Ishikawa (cell line): ENCODE data around the gene KNDC1.

Experiments
- CEBPB ChIP-seq: IDR thresholded peaks from 2 replicates; pipeline ENCODE4 v1.6.1; 2012
- CREB1 ChIP-seq: IDR thresholded peaks from 2 replicates; pipeline ENCODE4 v1.6.1; 2012; ENCODE audit warnings: low read depth
- EGR1 ChIP-seq: IDR thresholded peaks from 2 replicates; pipeline ENCODE4 v1.6.1; 2012
- EP300 ChIP-seq: IDR thresholded peaks from 2 replicates; pipeline ENCODE4 v1.6.1; 2012; ENCODE audit warnings: borderline replicate concordance
- FOXM1 ChIP-seq: IDR thresholded peaks from 2 replicates; pipeline ENCODE4 v1.6.1; 2012; ENCODE audit warnings: low read depth, borderline replicate concordance
- NFIC ChIP-seq: IDR thresholded peaks from 2 replicates; pipeline ENCODE4 v1.6.1; 2012
- RAD21 ChIP-seq: IDR thresholded peaks from 2 replicates; pipeline ENCODE4 v1.6.1; 2012; ENCODE audit warnings: low read depth
- TAF1 ChIP-seq: IDR thresholded peaks from 2 replicates; pipeline ENCODE4 v1.6.1; 2012; ENCODE audit warnings: low read depth, mild to moderate bottlenecking
- TCF12 ChIP-seq: IDR thresholded peaks from 2 replicates; pipeline ENCODE4 v1.6.1; 2012; ENCODE audit warnings: low read depth
- TEAD4 ChIP-seq: IDR thresholded peaks from 2 replicates; pipeline ENCODE4 v1.6.1; 2012
- YY1 ChIP-seq: IDR thresholded peaks from 2 replicates; pipeline ENCODE4 v1.6.1; 2012; ENCODE audit warnings: low read depth
- ZBTB7A ChIP-seq: IDR thresholded peaks from 2 replicates; pipeline ENCODE4 v1.6.1; 2012; ENCODE audit warnings: low read depth
- TF ChIP-seq, protein P1 (sequence below): IDR thresholded peaks from 2 replicates; pipeline ENCODE4 v1.6.1; 2012
- TF ChIP-seq, protein P2 (sequence below): IDR thresholded peaks from 2 replicates; pipeline ENCODE4 v1.6.1; 2012; ENCODE audit warnings: low read depth, mild to moderate bottlenecking
- TF ChIP-seq, protein P3 (sequence below): IDR thresholded peaks from 2 replicates; pipeline ENCODE4 v1.6.1; 2012

Gene KNDC1

GRCh38 chr10:133270204-133270603 is 110.2 kb downstream of the KNDC1 start:
- TF ChIP-seq NFIC (no peak), TEAD4 (no peak), EP300 (no peak), RAD21 (no peak), TAF1 (no peak), EGR1 (no peak), CEBPB (no peak), CREB1 (no peak), TCF12 (no peak), YY1 (no peak), ZBTB7A (no peak), FOXM1 (no peak)
- TF ChIP-seq, protein P1, sequence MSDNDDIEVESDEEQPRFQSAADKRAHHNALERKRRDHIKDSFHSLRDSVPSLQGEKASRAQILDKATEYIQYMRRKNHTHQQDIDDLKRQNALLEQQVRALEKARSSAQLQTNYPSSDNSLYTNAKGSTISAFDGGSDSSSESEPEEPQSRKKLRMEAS = no peak
- TF ChIP-seq, protein P2, sequence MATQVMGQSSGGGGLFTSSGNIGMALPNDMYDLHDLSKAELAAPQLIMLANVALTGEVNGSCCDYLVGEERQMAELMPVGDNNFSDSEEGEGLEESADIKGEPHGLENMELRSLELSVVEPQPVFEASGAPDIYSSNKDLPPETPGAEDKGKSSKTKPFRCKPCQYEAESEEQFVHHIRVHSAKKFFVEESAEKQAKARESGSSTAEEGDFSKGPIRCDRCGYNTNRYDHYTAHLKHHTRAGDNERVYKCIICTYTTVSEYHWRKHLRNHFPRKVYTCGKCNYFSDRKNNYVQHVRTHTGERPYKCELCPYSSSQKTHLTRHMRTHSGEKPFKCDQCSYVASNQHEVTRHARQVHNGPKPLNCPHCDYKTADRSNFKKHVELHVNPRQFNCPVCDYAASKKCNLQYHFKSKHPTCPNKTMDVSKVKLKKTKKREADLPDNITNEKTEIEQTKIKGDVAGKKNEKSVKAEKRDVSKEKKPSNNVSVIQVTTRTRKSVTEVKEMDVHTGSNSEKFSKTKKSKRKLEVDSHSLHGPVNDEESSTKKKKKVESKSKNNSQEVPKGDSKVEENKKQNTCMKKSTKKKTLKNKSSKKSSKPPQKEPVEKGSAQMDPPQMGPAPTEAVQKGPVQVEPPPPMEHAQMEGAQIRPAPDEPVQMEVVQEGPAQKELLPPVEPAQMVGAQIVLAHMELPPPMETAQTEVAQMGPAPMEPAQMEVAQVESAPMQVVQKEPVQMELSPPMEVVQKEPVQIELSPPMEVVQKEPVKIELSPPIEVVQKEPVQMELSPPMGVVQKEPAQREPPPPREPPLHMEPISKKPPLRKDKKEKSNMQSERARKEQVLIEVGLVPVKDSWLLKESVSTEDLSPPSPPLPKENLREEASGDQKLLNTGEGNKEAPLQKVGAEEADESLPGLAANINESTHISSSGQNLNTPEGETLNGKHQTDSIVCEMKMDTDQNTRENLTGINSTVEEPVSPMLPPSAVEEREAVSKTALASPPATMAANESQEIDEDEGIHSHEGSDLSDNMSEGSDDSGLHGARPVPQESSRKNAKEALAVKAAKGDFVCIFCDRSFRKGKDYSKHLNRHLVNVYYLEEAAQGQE = no peak
- TF ChIP-seq, protein P3, sequence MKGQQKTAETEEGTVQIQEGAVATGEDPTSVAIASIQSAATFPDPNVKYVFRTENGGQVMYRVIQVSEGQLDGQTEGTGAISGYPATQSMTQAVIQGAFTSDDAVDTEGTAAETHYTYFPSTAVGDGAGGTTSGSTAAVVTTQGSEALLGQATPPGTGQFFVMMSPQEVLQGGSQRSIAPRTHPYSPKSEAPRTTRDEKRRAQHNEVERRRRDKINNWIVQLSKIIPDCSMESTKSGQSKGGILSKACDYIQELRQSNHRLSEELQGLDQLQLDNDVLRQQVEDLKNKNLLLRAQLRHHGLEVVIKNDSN = no peak

DNA sequence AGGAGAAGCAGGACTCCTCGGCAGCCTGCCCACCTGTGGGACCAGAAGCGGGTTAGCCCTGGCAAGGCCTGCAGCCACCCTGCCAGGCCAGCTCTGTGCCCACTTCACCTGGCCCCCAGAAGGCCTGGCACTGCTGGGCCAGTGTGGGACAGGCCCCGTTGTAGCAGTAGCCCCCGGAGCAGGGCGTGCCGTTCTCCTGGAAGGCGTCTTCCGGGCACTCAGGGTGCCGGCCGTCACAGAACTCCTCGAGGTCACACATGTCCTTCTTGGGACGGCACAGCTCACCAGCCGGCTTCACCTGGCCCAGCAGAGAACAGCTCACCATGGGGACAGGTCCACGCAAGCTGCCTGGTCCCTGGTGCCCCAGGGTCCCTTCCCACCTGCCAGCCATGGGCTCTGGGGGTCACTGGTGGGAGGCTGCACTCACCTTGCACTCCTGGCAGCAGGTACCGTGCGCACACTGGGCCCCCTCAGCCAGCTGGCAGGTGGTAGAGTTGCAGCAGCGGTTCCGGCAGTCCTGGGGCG is 110.8 kb downstream of the KNDC1 start:
- TF ChIP-seq, protein P1 = no peak
- TF ChIP-seq, protein P2 = no peak
- TF ChIP-seq FOXM1 (no peak), EGR1 (no peak), TCF12 (no peak), EP300 (no peak), TAF1 (no peak), CREB1 (no peak), RAD21 (no peak), CEBPB (no peak), ZBTB7A (no peak), TEAD4 (no peak), NFIC (no peak), YY1 (no peak)
- TF ChIP-seq, protein P3 = no peak

DNA sequence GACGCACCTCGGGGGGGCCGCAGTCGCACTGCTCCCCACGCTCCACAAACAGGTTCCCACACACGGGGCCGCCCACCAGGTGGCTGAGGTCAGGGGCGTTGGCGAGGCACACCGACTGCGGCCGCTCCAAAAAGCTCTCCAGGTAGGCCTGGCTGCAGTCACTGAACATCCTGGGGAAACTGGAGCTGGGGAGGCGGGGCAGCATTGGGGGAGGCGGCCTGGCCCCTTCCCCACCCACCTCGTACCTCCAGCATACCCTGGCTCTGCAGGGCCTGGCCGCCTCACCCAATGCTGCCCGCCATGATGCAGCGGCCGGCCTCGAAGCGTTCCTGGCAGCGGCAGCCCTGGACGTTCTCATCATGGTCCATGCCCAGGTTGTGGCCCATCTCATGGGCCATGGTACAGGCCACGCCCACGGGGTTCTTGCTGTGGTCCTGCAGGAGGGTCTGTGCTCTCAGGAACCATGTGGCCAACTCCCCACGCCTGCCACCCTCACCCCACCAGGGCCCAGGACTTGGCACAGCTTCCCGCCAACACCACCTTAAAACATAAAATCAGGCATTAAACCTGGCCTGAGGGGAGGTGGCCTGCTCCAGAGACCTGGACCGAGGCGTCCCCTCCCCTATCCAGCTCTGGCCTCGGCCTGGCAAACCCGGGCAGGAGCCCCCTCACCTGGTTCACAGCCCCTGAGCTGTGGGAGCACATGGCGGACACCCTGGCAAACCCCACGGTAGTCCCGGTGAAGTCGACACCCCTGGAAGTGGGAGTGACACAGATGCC is 111.7 kb downstream of the KNDC1 start:
- TF ChIP-seq, protein P1 = no peak
- TF ChIP-seq EGR1 = no peak
- no peak for TF ChIP-seq ZBTB7A

- no peak for TF ChIP-seq EP300
- no peak for TF ChIP-seq FOXM1
- no peak for TF ChIP-seq TCF12
- TF ChIP-seq CEBPB = no peak
- no peak for TF ChIP-seq NFIC
- no peak for TF ChIP-seq TAF1
- TF ChIP-seq, protein P3 = no peak
- no peak for TF ChIP-seq TEAD4
- TF ChIP-seq RAD21 = no peak
- TF ChIP-seq CREB1 = no peak
- TF ChIP-seq, protein P1 = no peak
- no peak for TF ChIP-seq YY1
- TF ChIP-seq EGR1 = no peak
- TF ChIP-seq ZBTB7A = no peak
- TF ChIP-seq, protein P2 = no peak
Measured at GRCh38 chr10:133272301-133272963, 112.4 kb downstream of the KNDC1 start.
